ENCODE measurements around the gene ACAD10.
A peak's percentile ranks its signal among the peaks of the same experiment; 100 is the strongest.
"Not testable (repeated sequence)": the region's sequence is repeated elsewhere in the genome, so short reads cannot be mapped to it uniquely, and the experiment has no call there.

The ACAD10 gene

DNA sequence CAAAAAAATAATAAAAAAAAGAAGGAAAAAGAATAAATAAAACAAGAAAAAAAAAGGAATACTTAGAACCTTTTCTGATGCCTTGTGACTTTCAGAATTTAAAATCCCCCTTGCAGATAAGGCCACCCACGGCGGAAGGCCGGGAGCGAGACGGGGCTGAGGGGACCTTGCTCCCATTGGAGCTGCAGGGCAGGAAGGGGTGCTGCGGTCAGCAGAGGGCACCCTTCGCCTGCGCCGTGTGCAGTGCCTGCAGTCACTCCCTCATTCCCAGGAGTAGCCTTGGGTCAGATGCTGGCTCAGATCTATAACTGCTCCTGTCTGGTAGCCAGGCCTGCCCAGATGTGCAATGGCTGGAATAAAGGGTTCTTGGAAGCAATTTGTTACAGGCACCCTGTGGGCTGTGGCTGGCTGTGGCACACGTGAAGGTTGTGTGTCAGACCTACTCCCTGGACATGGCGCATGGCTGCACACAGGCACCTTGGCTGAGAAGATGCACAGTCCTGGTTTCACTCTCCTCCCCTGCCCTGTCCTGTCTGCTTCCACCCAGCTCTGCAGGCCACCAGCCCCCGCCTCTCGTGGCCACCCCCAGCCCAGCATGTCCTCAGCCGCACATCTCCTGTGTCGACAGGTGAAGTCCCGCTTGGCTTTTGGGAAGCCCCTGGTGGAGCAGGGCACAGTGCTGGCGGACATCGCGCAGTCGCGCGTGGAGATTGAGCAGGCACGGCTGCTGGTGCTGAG, 67.5 kb downstream of the ACAD10 start:
- peak; percentile 97 for DNase-seq (ENCODE audit: low spot score)

DNA sequence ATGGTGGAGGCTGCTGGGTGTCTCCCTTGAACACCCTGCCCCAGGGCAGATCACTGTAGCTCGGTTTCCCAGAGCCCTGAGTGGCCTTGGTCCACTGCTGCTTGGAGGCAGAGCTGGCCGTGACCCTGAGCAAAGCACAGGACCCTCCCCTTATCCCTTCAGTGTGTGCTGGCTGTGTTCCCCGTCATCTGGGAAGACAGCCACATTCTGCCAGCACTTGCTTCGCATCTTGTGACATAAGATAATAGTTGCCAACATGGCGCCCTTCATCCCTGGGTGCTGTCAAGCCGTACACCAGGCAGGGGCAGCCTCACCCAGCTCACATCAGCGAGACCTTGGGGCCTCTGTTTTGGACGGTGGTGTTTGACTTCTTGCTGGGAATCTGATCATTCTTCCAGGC, 68.8 kb downstream of the ACAD10 start:
- DNase-seq (ENCODE audit: low spot score): no peak

DNA sequence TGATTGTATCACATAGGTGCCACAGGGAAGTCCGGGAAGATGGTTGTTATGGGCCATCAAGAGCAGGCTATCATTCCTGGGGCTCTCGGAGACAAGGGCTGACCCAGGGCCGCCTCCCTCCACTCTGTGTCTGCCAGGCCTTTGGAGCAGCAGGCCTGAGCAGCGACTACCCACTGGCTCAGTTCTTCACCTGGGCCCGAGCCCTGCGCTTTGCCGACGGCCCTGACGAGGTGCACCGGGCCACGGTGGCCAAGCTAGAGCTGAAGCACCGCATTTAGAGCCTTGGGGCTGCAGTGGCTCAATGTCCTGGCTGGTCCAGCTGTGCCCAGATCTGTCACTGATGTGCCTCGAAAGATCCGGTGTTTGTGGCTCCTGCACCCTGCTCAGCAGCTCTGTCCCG, 70.3 kb downstream of the ACAD10 start:
- DNase-seq (ENCODE audit: low spot score): no peak

DNA sequence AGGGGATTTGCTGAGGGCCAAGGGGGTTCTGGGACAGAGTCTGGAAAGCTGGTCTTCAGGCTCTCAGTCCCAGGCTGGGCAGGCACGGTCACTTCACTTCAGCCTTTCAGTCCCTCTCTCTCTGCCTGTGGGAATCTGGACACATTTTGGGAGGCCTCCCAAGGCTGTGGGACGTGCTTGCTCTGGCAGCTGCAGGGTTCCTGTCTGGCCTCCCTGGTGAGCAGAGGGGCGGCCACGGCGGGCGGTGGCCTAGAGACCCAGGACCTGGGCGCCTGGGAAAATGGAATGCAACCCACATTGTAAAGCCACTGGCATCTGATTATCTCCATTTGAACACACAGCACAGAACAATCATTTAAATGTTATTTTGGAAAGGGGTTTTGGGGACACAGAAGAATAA, 70.8 kb downstream of the ACAD10 start:
- no peak for DNase-seq (ENCODE audit: low spot score)

DNA sequence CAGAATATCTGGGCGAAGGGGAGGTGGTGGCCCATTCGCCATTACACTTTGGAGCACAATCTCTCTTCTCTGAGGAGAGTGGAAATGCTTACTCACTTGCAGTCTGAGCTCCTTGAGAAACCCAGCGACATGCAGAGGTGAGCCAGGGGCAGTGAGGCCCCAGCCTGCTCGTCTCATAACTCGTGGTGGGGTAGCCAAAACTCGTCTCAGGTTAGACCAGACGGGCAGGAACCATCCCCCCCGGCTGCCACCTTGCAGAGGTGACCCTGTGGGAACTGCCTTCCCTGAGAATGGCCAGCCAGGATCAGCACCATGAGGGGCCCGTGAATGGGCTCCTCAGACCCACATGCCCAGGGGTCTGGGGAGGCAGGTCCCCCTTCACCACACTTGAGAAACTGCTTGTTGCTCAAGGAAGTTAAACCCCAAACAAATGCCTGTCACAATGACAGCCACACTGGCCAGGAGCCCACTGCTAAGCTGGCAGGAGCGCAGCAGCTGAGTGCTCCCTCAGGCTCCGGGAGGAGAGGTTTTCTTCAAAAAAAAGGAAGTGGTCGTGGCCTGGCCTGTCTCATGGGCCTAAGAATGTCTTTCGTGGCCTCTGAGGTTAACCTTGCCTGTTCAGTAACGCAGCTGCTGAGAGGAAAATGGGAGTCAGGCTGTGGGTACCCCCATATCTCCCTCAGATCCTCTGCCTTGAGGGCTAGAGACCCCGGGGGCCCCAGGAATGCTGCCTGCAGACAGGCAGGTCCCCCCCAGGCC, 71.7 kb downstream of the ACAD10 start:
- DNase-seq (ENCODE audit: low spot score): no peak

DNA sequence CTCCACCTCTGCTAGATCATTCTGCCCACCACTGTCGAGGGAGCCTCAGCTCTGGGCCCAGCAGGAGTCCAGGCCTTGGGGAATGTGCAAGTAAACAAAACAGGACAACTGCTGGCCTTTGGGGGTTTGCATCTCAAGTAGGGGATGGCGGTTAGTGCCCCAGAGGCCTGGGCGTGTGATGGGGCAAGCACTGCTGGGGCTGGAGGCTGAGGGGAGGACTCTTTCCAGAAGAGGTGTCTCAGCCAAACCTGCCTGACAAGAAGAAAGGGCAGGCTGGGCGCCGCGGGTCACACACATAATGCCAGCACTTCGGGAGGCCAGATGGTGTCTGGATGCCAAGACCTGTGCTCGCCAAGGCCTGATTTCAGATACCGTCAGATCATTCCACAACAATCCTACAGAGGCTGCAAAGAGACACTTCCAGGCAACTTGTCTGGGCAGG, 72.3 kb downstream of the ACAD10 start:
- no peak for DNase-seq (ENCODE audit: low spot score)

DNA sequence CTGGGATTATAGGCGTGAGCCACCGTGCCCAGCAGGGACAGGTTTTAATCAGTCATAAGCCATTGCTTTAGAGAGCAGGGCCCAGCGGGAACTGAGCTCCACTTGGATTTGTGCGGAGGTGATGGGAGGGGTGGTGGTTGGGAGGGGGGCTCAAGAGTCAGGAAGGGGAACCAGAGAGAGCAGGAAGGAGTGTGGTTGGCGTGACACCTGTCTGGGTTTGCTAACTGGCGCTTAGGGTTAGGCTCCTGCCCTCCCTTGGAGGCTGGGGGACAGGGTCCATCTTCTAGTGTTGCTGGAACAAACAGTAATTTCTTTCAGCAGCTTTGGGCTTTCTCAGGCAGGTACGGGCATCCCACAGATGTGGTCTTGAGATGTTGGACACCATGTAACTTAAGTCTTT, 73.4 kb downstream of the ACAD10 start:
- DNase-seq (ENCODE audit: low spot score): no peak

DNA sequence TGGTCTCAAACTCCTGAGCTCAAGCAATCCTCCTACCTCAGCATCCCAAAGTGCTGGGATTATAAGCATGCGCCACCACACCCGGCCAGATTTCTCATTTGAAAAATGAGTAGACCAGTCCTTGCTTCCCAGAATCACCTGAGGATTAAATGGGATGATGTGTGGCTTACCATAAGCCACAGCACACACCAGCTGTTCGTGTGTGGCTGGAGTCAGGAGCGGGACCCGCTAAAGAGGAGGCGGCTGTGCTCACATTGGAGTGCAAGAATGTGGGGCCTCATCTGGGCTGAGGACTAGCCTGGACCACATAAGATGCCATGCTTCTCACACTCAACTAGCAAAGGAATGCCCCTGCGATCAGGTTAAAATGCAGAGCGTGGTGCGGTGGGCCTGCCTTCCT, 74.1 kb downstream of the ACAD10 start:
- no peak for DNase-seq (ENCODE audit: low spot score)

DNA sequence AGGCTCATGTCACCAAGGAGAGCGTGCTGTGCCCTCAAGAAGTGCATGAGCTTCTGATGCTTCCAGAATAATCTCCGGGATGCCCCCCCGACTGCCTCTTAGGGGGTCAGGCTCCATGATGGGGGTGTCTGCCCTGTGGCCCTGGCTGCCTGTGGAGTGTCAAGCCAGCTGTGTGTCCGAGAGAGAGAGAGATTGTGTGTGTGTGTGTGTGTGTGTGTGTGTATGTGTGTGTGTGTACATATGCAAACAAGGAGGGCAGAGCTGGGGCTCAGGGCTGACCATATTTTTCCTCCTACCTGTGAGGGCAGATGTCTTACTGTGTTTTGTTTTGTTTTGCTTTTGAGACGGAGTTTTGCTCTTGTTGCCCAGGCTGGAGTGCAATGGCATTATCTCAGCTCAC, 75.2 kb downstream of the ACAD10 start:
- DNase-seq (ENCODE audit: low spot score): no peak

DNA sequence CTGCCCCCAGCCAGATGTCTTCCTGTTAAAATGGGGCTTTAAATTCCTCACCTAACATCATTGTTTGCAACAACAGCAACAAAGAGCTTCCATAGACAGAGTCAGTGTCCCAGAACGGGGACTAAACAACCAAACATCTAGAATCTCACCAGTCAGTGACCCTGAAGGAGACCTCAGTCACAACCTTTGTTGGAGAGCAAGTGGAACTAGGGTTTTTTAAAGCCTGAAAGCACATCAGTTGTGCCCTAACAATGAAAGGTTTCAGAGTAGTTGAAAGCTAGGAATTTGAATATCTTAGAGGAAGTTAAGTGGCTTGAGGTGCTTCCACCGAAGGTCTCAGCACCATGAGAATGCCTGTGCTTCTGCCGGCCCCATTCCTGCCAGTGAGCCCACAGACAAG, 75.9 kb downstream of the ACAD10 start:
- DNase-seq (ENCODE audit: low spot score): no peak

DNA sequence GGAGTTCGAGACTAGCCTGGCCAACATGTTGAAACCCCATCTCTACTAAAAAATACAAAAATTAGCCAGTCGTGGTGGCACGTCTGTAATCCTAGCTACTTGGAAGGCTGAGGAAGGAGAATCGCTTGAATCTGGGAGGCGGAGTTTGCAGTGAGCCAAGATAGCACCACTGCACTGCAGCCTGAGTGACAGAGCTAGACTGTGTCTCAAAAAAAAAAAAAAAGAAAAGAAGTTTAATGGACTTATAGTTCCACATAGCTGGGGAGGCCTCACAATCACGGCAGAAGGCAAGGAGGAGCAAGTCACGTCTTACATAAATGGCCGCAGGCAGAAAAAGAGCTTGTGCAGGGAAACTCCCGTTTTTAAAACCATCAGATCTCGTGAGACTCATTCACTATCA, 77.7 kb downstream of the ACAD10 start:
- DNase-seq (ENCODE audit: low spot score): not testable (repeated sequence)

DNA sequence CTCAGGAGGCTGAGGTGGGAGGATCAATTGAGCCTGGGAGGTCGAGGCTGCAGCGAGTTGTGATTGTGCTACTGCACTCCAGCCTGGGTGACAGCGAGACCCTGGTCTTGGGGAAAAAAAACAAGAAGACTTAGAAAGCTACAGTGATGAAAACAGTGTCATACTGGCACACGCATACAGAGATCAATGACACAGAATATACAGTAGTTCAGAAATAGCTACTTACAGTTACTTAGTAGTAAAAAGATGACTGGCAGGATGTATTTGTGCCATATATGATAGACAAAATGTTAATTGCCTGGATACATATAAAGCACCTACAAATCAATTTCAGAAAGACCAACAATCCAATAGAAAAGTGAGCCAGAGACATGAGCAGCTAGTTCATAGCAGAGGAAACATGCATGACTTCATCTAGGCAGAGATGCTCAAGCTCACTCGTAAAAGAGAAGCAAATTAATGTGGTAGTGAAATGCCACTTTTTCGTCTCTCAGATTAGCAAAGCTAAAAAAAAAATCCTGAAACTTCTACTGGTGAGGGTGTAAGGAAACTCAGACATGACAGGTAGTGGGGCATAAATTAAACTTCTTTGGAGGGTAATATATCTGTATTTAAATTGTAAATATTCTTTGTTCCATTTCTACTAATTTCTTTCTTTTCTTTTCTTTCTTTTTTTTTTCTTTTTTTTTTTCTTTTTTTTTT, 78.4 kb downstream of the ACAD10 start:
- DNase-seq (ENCODE audit: low spot score): no peak

DNA sequence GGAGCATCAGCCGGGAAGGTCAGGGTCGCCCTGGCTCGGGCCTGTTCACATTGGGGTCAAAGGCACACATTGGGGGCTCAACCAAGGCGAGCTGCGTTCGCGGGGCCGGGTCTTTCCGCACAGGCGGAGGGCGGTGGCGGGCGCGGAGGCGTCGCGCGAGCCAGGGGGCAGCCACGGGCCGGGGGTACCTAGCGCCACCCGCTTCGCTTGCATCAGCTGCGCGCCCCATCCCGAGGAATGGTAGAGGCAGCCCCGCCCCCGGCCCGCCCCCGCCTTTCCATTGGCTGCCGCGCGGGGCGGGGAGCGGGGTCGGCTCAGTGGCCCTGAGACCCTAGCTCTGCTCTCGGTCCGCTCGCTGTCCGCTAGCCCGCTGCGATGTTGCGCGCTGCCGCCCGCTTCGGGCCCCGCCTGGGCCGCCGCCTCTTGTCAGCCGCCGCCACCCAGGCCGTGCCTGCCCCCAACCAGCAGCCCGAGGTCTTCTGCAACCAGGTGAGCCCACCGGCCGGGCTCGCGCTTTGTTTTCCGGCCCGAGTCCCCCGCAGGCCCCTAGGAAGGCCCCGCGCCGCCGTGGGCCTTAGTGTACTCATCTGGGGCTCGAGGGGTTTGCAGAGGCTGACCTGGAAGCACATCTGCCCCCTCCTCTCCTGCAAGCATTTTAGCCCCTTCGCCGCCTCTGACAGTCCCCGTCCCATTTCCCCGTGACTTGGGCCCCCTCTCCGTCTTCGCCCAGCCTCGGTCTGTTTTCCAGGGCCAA, 80.9 kb downstream of the ACAD10 start, which contains the start of gene ALDH2:
Gene ALDH2 (plus strand): TSS at position 326 of the 754 bp plus-strand sequence. CDS start 50 bp downstream, at position 376.
- DNase-seq (ENCODE audit: low spot score): peak; percentile 99

DNA sequence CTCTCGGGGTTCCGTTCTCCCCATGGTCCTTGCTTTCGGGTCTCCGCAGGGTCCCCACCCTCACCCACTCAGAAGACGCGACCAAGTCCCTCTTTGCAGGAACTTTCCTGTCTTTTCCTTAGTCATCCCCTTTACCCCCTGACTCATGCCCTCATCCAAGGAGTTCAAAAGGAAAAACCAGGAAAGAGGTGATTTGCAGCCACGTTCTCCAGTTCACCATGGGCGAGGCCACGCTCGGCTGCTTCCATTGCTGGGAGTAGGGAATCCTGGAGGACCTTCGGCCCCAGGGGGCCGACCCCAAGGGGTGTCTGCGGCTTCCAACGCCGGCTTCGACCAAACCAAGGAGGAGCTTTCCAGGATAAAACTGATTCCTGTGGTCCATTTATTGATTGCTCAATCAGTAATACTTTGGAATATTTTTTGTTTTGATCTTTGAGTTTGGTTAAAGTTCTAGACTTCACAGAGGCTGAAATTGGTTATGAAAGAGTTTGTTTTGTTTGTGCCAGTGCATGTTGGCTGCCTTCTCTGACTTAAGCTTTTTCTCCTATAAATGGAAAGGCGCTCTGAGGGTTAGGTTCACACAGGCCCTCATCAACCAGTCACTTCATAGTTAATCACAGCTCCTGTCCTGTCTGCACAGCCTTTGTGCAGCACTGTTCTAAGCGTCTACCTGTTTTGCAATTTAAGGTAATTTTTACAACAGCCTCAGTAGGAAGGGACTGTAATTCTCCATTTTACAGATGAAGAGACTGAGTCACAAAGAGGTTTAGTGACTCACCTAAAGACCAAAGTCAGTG, 81.7 kb downstream of the ACAD10 start:
- DNase-seq (ENCODE audit: low spot score): peak; percentile 39

DNA sequence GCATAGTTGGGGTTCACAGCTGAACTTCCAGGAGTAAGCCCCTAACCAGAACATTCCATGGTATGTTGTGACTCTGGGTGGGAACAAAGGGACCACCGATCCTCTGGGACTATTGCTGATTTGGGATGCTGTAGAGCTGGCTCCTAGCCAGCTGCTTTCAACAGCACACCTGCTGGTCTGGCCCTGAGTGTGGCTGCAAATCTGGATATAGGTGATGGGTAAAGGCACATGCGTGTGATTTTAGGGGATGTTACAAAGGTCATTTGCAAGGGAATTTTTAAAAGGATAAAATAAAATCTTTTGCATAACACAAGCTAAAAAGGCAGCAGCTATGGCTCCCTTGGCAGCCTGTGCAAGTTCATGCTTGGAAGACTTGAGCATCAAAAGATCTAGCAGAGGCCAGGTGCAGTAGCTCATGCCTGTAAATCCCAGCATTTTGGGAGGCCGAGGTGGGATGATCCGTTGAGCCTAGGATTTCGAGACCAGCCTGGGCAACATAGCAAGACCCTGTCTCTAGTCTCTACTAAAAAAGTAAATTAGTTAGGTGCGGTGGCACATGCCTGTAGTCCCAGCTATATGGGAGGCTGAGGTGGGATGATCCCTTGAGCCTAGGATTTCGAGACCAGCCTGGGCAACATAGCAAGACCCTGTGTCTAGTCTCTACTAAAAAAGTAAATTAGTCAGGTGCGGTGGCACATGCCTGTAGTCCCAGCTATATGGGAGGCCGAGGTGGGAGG, 82.5 kb downstream of the ACAD10 start:
- DNase-seq (ENCODE audit: low spot score): no peak

DNA sequence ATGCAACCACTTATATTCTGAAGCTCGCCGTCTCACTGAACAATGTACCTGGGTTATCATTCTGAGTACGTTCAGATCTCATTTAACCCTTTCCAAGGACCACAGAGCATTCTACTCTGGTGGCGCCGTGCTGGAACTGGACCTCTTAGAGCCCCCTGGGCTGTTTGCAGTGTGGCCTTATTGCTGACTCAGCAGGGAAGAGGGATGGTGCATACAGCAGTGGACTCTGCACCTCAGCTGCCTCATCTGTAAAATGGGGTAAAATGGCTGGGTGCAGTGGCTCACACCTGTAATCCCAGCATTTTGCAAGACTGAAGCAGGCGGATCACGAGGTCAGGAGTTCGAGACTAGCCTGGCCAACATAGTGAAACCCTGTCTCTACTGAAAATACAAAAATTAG, 83.7 kb downstream of the ACAD10 start:
- DNase-seq (ENCODE audit: low spot score): no peak

DNA sequence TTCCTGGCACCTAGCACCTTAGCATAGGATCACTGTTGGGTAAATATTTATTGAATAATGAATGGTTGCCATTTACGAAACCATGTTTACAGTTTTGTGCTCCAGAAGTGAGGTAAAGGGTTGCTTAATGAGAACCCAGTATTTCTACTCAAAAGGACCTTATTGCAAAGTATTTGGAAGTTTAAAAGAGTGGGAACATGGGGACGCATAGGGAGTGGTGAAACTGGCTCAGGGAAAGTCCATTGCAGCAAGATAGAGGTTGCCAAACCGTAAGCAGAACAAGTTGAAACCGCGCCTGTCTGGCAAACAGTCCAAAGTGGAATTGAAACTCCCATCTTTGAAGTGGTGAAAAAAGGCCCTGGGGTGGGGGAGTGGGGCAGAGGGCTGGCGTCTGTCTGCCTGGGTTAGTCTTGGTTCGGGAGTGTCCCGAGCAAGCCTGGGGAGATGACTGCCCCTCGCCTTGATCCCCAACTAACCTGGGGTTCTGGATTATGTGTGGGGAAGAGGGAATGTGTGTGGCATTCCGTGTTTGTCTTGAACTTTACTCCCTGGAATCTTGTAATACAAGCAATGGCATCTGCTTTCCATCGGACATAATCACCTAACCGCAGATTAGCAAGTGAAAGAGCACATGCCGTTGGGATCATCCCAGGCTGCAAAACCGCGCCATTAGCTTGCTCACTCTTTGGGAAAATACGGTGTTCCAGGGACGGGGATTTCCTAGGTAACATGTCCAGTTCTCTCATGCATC, 88.1 kb downstream of the ACAD10 start:
- DNase-seq (ENCODE audit: low spot score): peak; percentile 56

DNA sequence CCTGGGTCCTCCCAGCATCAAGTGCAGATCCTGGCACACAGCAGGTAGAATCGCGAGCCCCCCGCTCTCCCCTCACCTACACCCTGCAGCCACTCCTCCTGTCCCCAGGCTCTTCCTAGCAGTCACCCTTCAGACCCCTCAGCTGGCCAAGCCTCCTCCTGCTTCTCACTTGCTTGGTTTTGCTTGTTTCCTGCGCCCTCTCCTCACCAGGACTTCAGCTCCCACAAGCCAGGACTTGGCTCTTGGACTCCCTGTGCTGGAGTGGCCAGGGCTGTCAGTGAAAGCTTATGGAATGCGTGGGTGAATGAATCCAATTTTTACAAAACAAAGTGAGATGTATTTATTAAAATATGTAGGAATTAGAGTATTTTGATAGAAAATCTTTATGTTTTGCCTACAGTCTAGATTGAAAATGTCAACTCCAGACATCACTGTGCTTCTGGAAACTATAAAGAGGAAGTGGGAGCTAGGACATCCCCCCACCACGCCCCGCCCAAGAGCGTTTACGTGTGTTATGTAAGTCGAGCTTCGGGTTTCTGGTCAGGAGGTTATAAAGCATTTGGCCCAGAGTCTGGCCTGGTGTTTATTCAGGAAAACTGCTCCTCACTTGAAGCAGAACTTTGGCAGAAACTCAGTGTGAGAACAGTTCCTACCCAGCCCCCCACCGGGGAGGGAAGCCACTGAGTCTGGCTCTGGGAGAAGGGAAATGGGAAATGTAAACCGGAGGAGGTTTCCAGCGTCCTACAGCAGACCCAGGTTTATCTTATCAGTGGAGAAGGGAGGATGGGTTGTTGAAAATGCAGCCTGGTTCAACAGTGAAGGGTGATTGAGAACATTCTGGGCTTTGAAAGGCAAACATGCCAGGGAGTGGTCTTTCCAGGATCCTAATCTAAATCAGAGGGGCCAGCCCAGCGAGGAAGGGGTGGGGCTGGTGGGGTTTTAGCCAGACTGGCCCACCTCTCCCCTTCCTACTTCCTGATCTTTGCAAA, 89.6 kb downstream of the ACAD10 start:
- peak; percentile 75 for DNase-seq (ENCODE audit: low spot score)
